ENCODE measurements around the gene DLEC1. TPM values are rescaled to one million over a fixed set of nuclear protein-coding genes. Genes with fewer than 3 reads are reported as not detected.
A peak's percentile ranks its signal among the peaks of the same experiment; 100 is the strongest.

Gene DLEC1
- total RNA-seq, 4 donors from 2014 or later = 0.19 to 0.42 (median 0.37) TPM

GRCh38 chr3:37996785-37997301 is 42.2 kb upstream of the DLEC1 start:
- intact Hi-C loops (cut with DNase I) = no loop called here
- no peaks in the 10 kb centered on the region for H3K27me3 ChIP-seq
- peaks cover 18 to 47% (median 38%) of the 10 kb centered on the region in 4 donors for H3K4me1 ChIP-seq
- DNase-seq (ENCODE audit: extremely low spot score) = peak; percentile 94
- TF ChIP-seq POLR2A (IDR thresholded peaks at IDR 0.05; ENCODE audit: low read depth) (no peak), EP300 (IDR thresholded peaks at IDR 0.05) (no peak), POLR2AphosphoS5 (IDR thresholded peaks at IDR 0.05) (peak; percentile 21 to 62), CTCF (IDR thresholded peaks at IDR 0.05) (peak; percentile 79 to 97 (median 84))
- peak overlapping the region in 1 of 4 donors; percentile 94 for H3K27ac ChIP-seq (replicated peaks in 1 of 4)
- 50% methylated on average over 4 of the region's 7 CpGs for WGBS
- peaks cover 0 to 12% (median 6%) of the 10 kb centered on the region in 4 donors for H3K36me3 ChIP-seq
- H3K9me3 ChIP-seq = no peaks in the 10 kb centered on the region
- H3K4me3 ChIP-seq = no peak overlapping the region

- TF ChIP-seq CTCF (IDR thresholded peaks at IDR 0.05) (no peak), POLR2AphosphoS5 (IDR thresholded peaks at IDR 0.05) (no peak), EP300 (IDR thresholded peaks at IDR 0.05) (no peak), POLR2A (IDR thresholded peaks at IDR 0.05; ENCODE audit: low read depth) (no peak)
- Histone ChIP-seq H3K27ac (replicated peaks in 1 of 4) (peak overlapping the region in 1 of 4 donors; percentile 94), H3K36me3 (peaks cover 0 to 17% (median 10%) of the 10 kb centered on the region in 4 donors), H3K4me3 (no peak overlapping the region), H3K9me3 (no peaks in the 10 kb centered on the region), H3K4me1 (peaks cover 18 to 47% (median 38%) of the 10 kb centered on the region in 4 donors), H3K27me3 (no peaks in the 10 kb centered on the region)
- intact Hi-C loops (cut with DNase I) = no loop called here
- no peak for DNase-seq (ENCODE audit: extremely low spot score)
- 95% methylated on average over 8 of the region's 10 CpGs for WGBS
Observed at GRCh38 chr3:37997342-37997741, 41.7 kb upstream of the DLEC1 start.

GRCh38 chr3:37997791-37998370 is 41.1 kb upstream of the DLEC1 start:
- H3K27me3 ChIP-seq = no peaks in the 10 kb centered on the region
- H3K27ac ChIP-seq (replicated peaks in 1 of 4) = peak overlapping the region; percentile 82 to 94 (median 86)
- 91% methylated on average over 3 of the region's 6 CpGs for WGBS
- no peaks in the 10 kb centered on the region for H3K9me3 ChIP-seq
- TF ChIP-seq POLR2A (IDR thresholded peaks at IDR 0.05; ENCODE audit: low read depth) = no peak
- TF ChIP-seq CTCF (IDR thresholded peaks at IDR 0.05) = no peak
- no peak for TF ChIP-seq EP300 (IDR thresholded peaks at IDR 0.05)
- no peak for TF ChIP-seq POLR2AphosphoS5 (IDR thresholded peaks at IDR 0.05)
- intact Hi-C loops (cut with DNase I) = no loop called here
- peak overlapping the region in 2 of 4 donors; percentile 55 to 60 for H3K4me3 ChIP-seq
- peaks cover 0 to 22% (median 14%) of the 10 kb centered on the region in 4 donors for H3K36me3 ChIP-seq
- no peak for DNase-seq (ENCODE audit: extremely low spot score)
- peaks cover 18 to 47% (median 38%) of the 10 kb centered on the region in 4 donors for H3K4me1 ChIP-seq

- 91% methylated on average over 6 of the region's 6 CpGs for WGBS
- no peak for TF ChIP-seq EP300 (IDR thresholded peaks at IDR 0.05)
- TF ChIP-seq POLR2AphosphoS5 (IDR thresholded peaks at IDR 0.05) = no peak
- no peak for TF ChIP-seq CTCF (IDR thresholded peaks at IDR 0.05)
- no peak for TF ChIP-seq POLR2A (IDR thresholded peaks at IDR 0.05; ENCODE audit: low read depth)
- Histone ChIP-seq H3K9me3 (no peaks in the 10 kb centered on the region), H3K4me3 (no peak overlapping the region), H3K27me3 (no peaks in the 10 kb centered on the region), H3K27ac (replicated peaks in 1 of 4) (peak overlapping the region in 1 of 4 donors; percentile 55), H3K36me3 (peaks cover 0 to 22% (median 14%) of the 10 kb centered on the region in 4 donors), H3K4me1 (peaks cover 14 to 46% (median 38%) of the 10 kb centered on the region in 4 donors)
- intact Hi-C loops (cut with DNase I) = loop anchor here (5.0 kb wide), 1 partner anchor 42 kb away; no protein-coding TSS in a partner anchor
- no peak for DNase-seq (ENCODE audit: extremely low spot score)
Observed at GRCh38 chr3:37999836-38000235, 39.2 kb upstream of the DLEC1 start.

Measured in esophagus muscularis mucosa (tissue), 4 donors.